DND-41 (cell line): ENCODE results near the gene FAM169A.

Experiments used
- ATAC-seq: fragments of 200-7000 bp; cut with Tn5 transposase; 3 replicates; pipeline ENCODE4 v1.9.1; 2021; ENCODE audit warnings: low read depth; ENCODE audit not compliant: insufficient read depth
- DNase-seq: peaks from one replicate; pipeline ENCODE4 v3.0.0-alpha.2; 2020
- H2AFZ ChIP-seq: 2 replicates; pipeline ENCODE4 v1.6.0; 2012; ENCODE audit warnings: low read depth, low read length
- H3K27ac ChIP-seq: 2 replicates; pipeline ENCODE4 v1.5.1; 2012; ENCODE audit warnings: low read length, inconsistent platforms
- H3K27me3 ChIP-seq: fragments of 200-600 bp; sonication (generic); 2 replicates; pipeline ENCODE4 v1.6.0; 2012; ENCODE audit warnings: low read length, mild to moderate bottlenecking, inconsistent platforms; ENCODE audit not compliant: insufficient read depth, poor library complexity
- H3K36me3 ChIP-seq: 2 replicates; pipeline ENCODE4 v1.5.1; 2012; ENCODE audit warnings: low read length, inconsistent platforms; ENCODE audit not compliant: insufficient read depth
- H3K4me1 ChIP-seq: 2 replicates; pipeline ENCODE4 v1.5.1; 2012; ENCODE audit warnings: mild to moderate bottlenecking, low read length; ENCODE audit not compliant: insufficient read depth
- H3K4me2 ChIP-seq: 2 replicates; pipeline ENCODE4 v1.6.0; 2012; ENCODE audit warnings: mild to moderate bottlenecking, moderate library complexity, low read length, inconsistent platforms; ENCODE audit not compliant: insufficient read depth
- H3K4me3 ChIP-seq, 2 experiments: fragments of 200-600 bp in 1 of 2; shearing (Covaris generic) in 1 of 2; 2 replicates each; pipeline ENCODE4 v1.5.1; 2012 to 2016; ENCODE audit warnings: inconsistent platforms in 2 of 2, low read length in 2 of 2, mild to moderate bottlenecking in 2 of 2, low read depth in 1 of 2, moderate library complexity in 1 of 2
- H3K79me2 ChIP-seq: 2 replicates; pipeline ENCODE4 v1.6.0; 2012; ENCODE audit warnings: low read length, inconsistent platforms; ENCODE audit not compliant: insufficient read depth
- H3K9ac ChIP-seq: 2 replicates; pipeline ENCODE4 v1.6.0; 2012; ENCODE audit warnings: low read depth, mild to moderate bottlenecking, inconsistent platforms, low read length, moderate library complexity
- H3K9me3 ChIP-seq: 2 replicates; pipeline ENCODE4 v1.5.1; 2012; ENCODE audit warnings: low read length, moderate library complexity, mild to moderate bottlenecking, inconsistent platforms; ENCODE audit not compliant: insufficient read depth, severe bottlenecking
- H4K20me1 ChIP-seq: 2 replicates; pipeline ENCODE4 v1.6.0; 2012; ENCODE audit warnings: low read length; ENCODE audit not compliant: insufficient read depth
- EZH2 ChIP-seq: IDR thresholded peaks from 3 replicates; pipeline ENCODE4 v1.6.1; 2012; ENCODE audit warnings: borderline replicate concordance, low read depth, mild to moderate bottlenecking, moderate library complexity, low read length, inconsistent platforms; ENCODE audit not compliant: severe bottlenecking
- TF ChIP-seq, protein P1 (sequence below): IDR thresholded peaks from 2 replicates; pipeline ENCODE4 v1.5.1; 2012; ENCODE audit warnings: borderline replicate concordance, low read length, moderate library complexity, mild to moderate bottlenecking; ENCODE audit not compliant: poor library complexity, severe bottlenecking; ENCODE audit errors: extremely low read depth

Gene FAM169A

GRCh38 chr5:74837115-74837514, 29.1 kb downstream of the FAM169A start:
- no peak for ATAC-seq
- Histone ChIP-seq H3K9ac (no peak overlapping the region), H4K20me1 (no peaks in the 10 kb centered on the region), H3K4me2 (no peak overlapping the region), H3K27ac (no peak overlapping the region), H3K79me2 (no peaks in the 10 kb centered on the region), H3K4me1 (no peaks in the 10 kb centered on the region), H3K27me3 (no peaks in the 10 kb centered on the region), H3K9me3 (no peaks in the 10 kb centered on the region), H3K4me3 (no peak overlapping the region), H2AFZ (no peak overlapping the region), H3K36me3 (peaks cover 29% of the 10 kb centered on the region)
- TF ChIP-seq, protein P1, sequence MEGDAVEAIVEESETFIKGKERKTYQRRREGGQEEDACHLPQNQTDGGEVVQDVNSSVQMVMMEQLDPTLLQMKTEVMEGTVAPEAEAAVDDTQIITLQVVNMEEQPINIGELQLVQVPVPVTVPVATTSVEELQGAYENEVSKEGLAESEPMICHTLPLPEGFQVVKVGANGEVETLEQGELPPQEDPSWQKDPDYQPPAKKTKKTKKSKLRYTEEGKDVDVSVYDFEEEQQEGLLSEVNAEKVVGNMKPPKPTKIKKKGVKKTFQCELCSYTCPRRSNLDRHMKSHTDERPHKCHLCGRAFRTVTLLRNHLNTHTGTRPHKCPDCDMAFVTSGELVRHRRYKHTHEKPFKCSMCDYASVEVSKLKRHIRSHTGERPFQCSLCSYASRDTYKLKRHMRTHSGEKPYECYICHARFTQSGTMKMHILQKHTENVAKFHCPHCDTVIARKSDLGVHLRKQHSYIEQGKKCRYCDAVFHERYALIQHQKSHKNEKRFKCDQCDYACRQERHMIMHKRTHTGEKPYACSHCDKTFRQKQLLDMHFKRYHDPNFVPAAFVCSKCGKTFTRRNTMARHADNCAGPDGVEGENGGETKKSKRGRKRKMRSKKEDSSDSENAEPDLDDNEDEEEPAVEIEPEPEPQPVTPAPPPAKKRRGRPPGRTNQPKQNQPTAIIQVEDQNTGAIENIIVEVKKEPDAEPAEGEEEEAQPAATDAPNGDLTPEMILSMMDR = no peak
- no peak for TF ChIP-seq EZH2
- no peak for DNase-seq

GRCh38 chr5:74833537-74834266, 32.5 kb downstream of the FAM169A start:
- H3K27me3 ChIP-seq = no peaks in the 10 kb centered on the region
- H4K20me1 ChIP-seq = no peaks in the 10 kb centered on the region
- peaks cover 23% of the 10 kb centered on the region for H3K36me3 ChIP-seq
- H3K9ac ChIP-seq = no peak overlapping the region
- no peaks in the 10 kb centered on the region for H3K4me1 ChIP-seq
- H3K27ac ChIP-seq = no peak overlapping the region
- DNase-seq (no peak), ATAC-seq (no peak)
- no peak overlapping the region for H3K4me2 ChIP-seq
- H3K79me2 ChIP-seq = no peaks in the 10 kb centered on the region
- TF ChIP-seq, protein P1 = no peak
- no peak for TF ChIP-seq EZH2
- H3K4me3 ChIP-seq = no peak overlapping the region
- H3K9me3 ChIP-seq = no peaks in the 10 kb centered on the region
- no peak overlapping the region for H2AFZ ChIP-seq

GRCh38 chr5:74829413-74829812, 36.8 kb downstream of the FAM169A start:
- Histone ChIP-seq H2AFZ (no peak overlapping the region), H3K4me2 (no peak overlapping the region), H3K9me3 (no peaks in the 10 kb centered on the region), H3K27me3 (no peaks in the 10 kb centered on the region), H3K36me3 (peaks cover 6% of the 10 kb centered on the region; the same call in 1 of the 2 replicates), H3K27ac (no peak overlapping the region), H4K20me1 (no peaks in the 10 kb centered on the region), H3K4me1 (no peaks in the 10 kb centered on the region), H3K4me3 (no peak overlapping the region), H3K79me2 (no peaks in the 10 kb centered on the region), H3K9ac (no peak overlapping the region)
- no peak for ATAC-seq
- no peak for DNase-seq
- no peak for TF ChIP-seq EZH2
- TF ChIP-seq, protein P1 = no peak

DNA sequence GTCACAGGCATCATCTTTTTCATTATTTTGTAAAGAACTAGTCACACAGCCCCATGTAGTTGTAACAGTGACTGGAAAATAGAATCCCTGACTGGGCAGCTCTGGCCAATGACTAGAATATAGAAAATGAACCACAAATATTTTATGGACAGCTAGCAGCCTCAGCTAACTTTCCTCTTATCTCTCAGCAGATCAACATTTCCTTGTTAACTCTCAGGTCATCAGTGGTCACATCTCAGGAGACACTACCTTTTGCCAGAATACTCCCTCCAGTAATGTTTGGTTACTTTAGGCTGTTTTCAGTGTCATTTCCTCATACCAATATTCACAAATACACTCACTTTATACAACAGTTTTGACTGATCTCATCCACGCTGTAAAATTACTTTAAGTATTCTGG, 43.9 kb downstream of the FAM169A start:
- no peaks in the 10 kb centered on the region for H3K4me1 ChIP-seq
- H3K4me2 ChIP-seq = no peak overlapping the region
- H3K4me3 ChIP-seq = no peak overlapping the region
- no peaks in the 10 kb centered on the region; the same call in 1 of the 2 replicates for H4K20me1 ChIP-seq
- no peak for ATAC-seq
- H3K79me2 ChIP-seq = no peaks in the 10 kb centered on the region
- H2AFZ ChIP-seq = no peak overlapping the region
- H3K9ac ChIP-seq = no peak overlapping the region
- no peaks in the 10 kb centered on the region for H3K36me3 ChIP-seq
- H3K27me3 ChIP-seq = no peaks in the 10 kb centered on the region
- no peak for DNase-seq
- H3K9me3 ChIP-seq = no peaks in the 10 kb centered on the region
- H3K27ac ChIP-seq = no peak overlapping the region
- TF ChIP-seq, protein P1 = no peak
